K562 (cell line): ENCODE measurements around the gene SURF6. TPM values are rescaled to one million over a fixed set of nuclear protein-coding genes. Genes with fewer than 3 reads are reported as not detected.

Experiments used
- ATAC-seq: fragments of 200-7000 bp; cut with Tn5 transposase; 3 replicates; pipeline ENCODE4 v1.9.1; 2020; ENCODE audit warnings: moderate library complexity
- BruUV-seq: library from RNA; stranded (reverse); fragments of 400-500 nt; replicated peaks from 2 replicates; lab custom pipeline; 2021; lab: Mats Ljungman, UMichigan
- CTCF ChIA-PET: fragments of 300-600 bp; formaldehyde crosslinking; extraction: SDS; loops from one replicate; lab custom pipeline; 2021; ENCODE audit warnings: low intra/inter-chr PET ratio; lab: Yijun Ruan, JAX
- POLR2A ChIA-PET: fragments of 300-600, 350-650 bp; sonication (Branson Sonifier 250); formaldehyde crosslinking; extraction: SDS; loops from one replicate; lab custom pipeline; 2021; ENCODE audit warnings: antibody characterized with exemption, inconsistent platforms; lab: Yijun Ruan, JAX
- DNase-seq, 4 experiments: peaks; one replicate each; pipeline versions ENCODE4 v3.0.0 to v3.0.0-alpha.2; 2011 to 2018; ENCODE audit warnings: low spot score in 3 of 4, mixed read lengths in 3 of 4; ENCODE audit errors: extremely low read depth in 1 of 4
- FAIRE-seq: peaks from 2 replicates; lab custom pipeline; 2011; peaks lifted over from hg19 to GRCh38; lab: Jason Lieb, UNC
- H2AFZ ChIP-seq: 2 replicates; pipeline ENCODE4 v1.6.0; 2011; ENCODE audit warnings: low read depth, low read length, control low read depth, inconsistent platforms
- H3K27ac ChIP-seq: fragments of 200-600 bp; 3 replicates; pipeline ENCODE4 v1.8.0; 2011; ENCODE audit warnings: low read depth, mild to moderate bottlenecking, control low read depth, inconsistent platforms, low read length, moderate library complexity, mixed read lengths; ENCODE audit errors: extremely low read depth
- H3K27me3 ChIP-seq, 2 experiments: fragments of 300-600 bp in 1 of 2; 2 replicates in 1 of 2; 3 replicates in 1 of 2; pipeline versions ENCODE4 v1.6.0 to v1.8.0; 2011; ENCODE audit warnings: inconsistent platforms in 2 of 2, low read length in 2 of 2, mild to moderate bottlenecking in 1 of 2, mixed read lengths in 1 of 2, moderate library complexity in 1 of 2; ENCODE audit not compliant: control insufficient read depth in 2 of 2, insufficient read depth in 2 of 2
- H3K36me3 ChIP-seq: fragments of 300-600 bp; 3 replicates; pipeline ENCODE4 v1.8.0; 2011; ENCODE audit warnings: mild to moderate bottlenecking, low read length, inconsistent platforms; ENCODE audit not compliant: control insufficient read depth, insufficient read depth
- H3K4me1 ChIP-seq, 2 experiments: fragments of 200-600 bp in 1 of 2; replicated peaks in 1 of 2; 2 replicates in 1 of 2; 3 replicates in 1 of 2; pipeline versions ENCODE4 v1.5.1 to v1.8.0; 2011; ENCODE audit warnings: inconsistent platforms in 2 of 2, low read length in 2 of 2, mild to moderate bottlenecking in 1 of 2, mixed read lengths in 1 of 2, moderate library complexity in 1 of 2; ENCODE audit not compliant: control insufficient read depth in 2 of 2, insufficient read depth in 2 of 2
- H3K4me2 ChIP-seq: 2 replicates; pipeline ENCODE4 v1.6.1; 2011; ENCODE audit warnings: low read length, control low read depth, inconsistent platforms, mixed read lengths; ENCODE audit not compliant: insufficient read depth
- H3K4me3 ChIP-seq: fragments of 200-600 bp; sonication (generic), shearing (Covaris generic); 2 replicates; pipeline ENCODE4 v1.5.1; 2016; ENCODE audit warnings: control low read depth, inconsistent platforms
- H3K79me2 ChIP-seq: fragments of 200-600 bp; 3 replicates; pipeline ENCODE4 v1.8.0; 2011; ENCODE audit warnings: low read length, inconsistent platforms; ENCODE audit not compliant: control insufficient read depth, insufficient read depth
- H3K9ac ChIP-seq, 2 experiments: 2 replicates each; pipeline versions ENCODE4 v1.6.0 to v1.6.1; 2011; ENCODE audit warnings: low read depth in 2 of 2, low read length in 2 of 2, control low read depth in 1 of 2, inconsistent platforms in 1 of 2, mild to moderate bottlenecking in 1 of 2, mixed read lengths in 1 of 2; ENCODE audit not compliant: insufficient read depth in 1 of 2
- H3K9me1 ChIP-seq: one replicate; pipeline ENCODE4 v1.6.0; 2011; ENCODE audit warnings: inconsistent platforms, mild to moderate bottlenecking, low read length, moderate library complexity; ENCODE audit not compliant: control insufficient read depth, insufficient read depth
- H3K9me3 ChIP-seq: replicated peaks from 2 replicates; pipeline ENCODE4 v1.5.1; 2011; ENCODE audit warnings: low read depth, low read length, inconsistent platforms; ENCODE audit not compliant: control insufficient read depth, insufficient read depth
- H4K20me1 ChIP-seq: replicated peaks from 2 replicates; pipeline ENCODE4 v1.6.1; 2011; ENCODE audit warnings: low read length, inconsistent platforms, mixed read lengths; ENCODE audit not compliant: control insufficient read depth, insufficient read depth
- TCF7 ChIP-seq: sonication (generic); IDR thresholded peaks from 2 replicates; pipeline ENCODE4 v1.6.1; 2016; ENCODE audit warnings: antibody characterized with exemption, borderline replicate concordance
- ZBTB33 ChIP-seq: sonication (generic); formaldehyde crosslinking; IDR thresholded peaks from 2 replicates; pipeline ENCODE4 v1.8.1; 2023; ENCODE audit warnings: mild to moderate bottlenecking, missing genetic modification reagents
- WGBS: fragments of 100-300 bp; shearing (Covaris generic); methylation state at CpG from one replicate; pipeline ENCODE4 v1.1.6; 2016; ENCODE audit warnings: low coverage, mixed read lengths; ENCODE audit not compliant: insufficient coverage; ENCODE audit errors: missing lambda C conversion rate; 5-methylcytosine and 5-hydroxymethylcytosine counted together
- in situ Hi-C: fragments of 300-500 bp; cut with MboI; formaldehyde crosslinking; loops from 4 replicates; pipeline ENCODE4 v1.15.0; 2018; ENCODE audit warnings: inconsistent platforms, mixed read lengths
- intact Hi-C: fragments of 100-400 bp; cut with micrococcal nuclease; formaldehyde crosslinking; loops from 2 replicates; pipeline ENCODE4 v1.14.2; 2022
- polyA plus RNA-seq, 8 experiments: library from polyadenylated mRNA; depleted of rRNA in 4 of 8; stranded (reverse) in 5 of 8; unstranded in 3 of 8; fragments of >200 nt; fragmentation: Nextera tagmentation in 2 of 8; fragmentation: Illumina TruSeq in 1 of 8; extraction: Ambion mirVana in 2 of 8; extraction: Trizol in 1 of 8; gene quantifications; 2 replicates each; pipeline versions ENCODE4 v1.2.1 to v1.2.3, GENCODE V29; 2011 to 2014; ENCODE audit warnings: inconsistent platforms in 1 of 8, missing spikeins in 1 of 8
- total RNA-seq, 7 experiments: library from RNA; depleted of rRNA in 6 of 7; stranded (reverse); fragments of >200 nt in 6 of 7; fragmentation: Illumina TruSeq in 2 of 7; extraction: Trizol in 2 of 7; gene quantifications; 2 replicates each; pipeline versions ENCODE4 v1.2.1 to v1.2.3, GENCODE V29; 2011 to 2021; ENCODE audit warnings: low replicate concordance in 1 of 7

SURF6 gene
- total and polyA plus RNA-seq, 9 of the 15 experiments (the other 6 are each of a cell fraction or from before 2014, with no cell fraction given), result 1.4 to 68.3 (median 14.7) TPM

- TF ChIP-seq TCF7 (no peak), ZBTB33 (CRISPR knock-in tag) (peak; percentile 31; the same call in 1 of the 2 replicates)
- Histone ChIP-seq H3K27ac (no peak overlapping the region), H3K4me1 (peaks cover 25 to 29% of the 10 kb centered on the region in 2 experiments; a peak in 4 of 5 replicates), H3K4me2 (no peak overlapping the region), H3K9ac (no peak overlapping the region), H3K79me2 (peaks cover 72% of the 10 kb centered on the region), H3K27me3 (no peaks in the 10 kb centered on the region), H3K9me3 (no peaks in the 10 kb centered on the region), H2AFZ (no peak overlapping the region), H3K9me1 (peaks cover 34% of the 10 kb centered on the region), H4K20me1 (peaks cover 70% of the 10 kb centered on the region), H3K36me3 (peaks cover 98% of the 10 kb centered on the region), H3K4me3 (no peak overlapping the region)
- DNase-seq, result no peak
- ChIA-PET CTCF (no interaction called here), POLR2A (interaction anchor here (0.9 to 8.5 kb wide), 3 partner anchors 8 to 48 kb away, joined by 4 to 109 read pairs (median 4); partner anchors contain the start of genes SURF1 and SURF2)
- intact Hi-C loops, result no loop called here
- 85% methylated on average over 18 of the region's 18 CpGs for WGBS
- no TSS peak for BruUV-seq
- in situ Hi-C loops, result no loop called here
- no peak for ATAC-seq
- FAIRE-seq, result no peak
Observed at GRCh38 chr9:133368249-133368881, 32.4 kb upstream of the SURF6 start.
